ENCODE measurements around the gene L3MBTL4.
"Not testable (repeated sequence)": the region's sequence is repeated elsewhere in the genome, so short reads cannot be mapped to it uniquely, and the experiment has no call there.

The L3MBTL4 gene

GRCh38 chr18:6406075-6406909 lies 8.4 kb downstream of the L3MBTL4 start:
- DNase-seq = no peak

- DNase-seq = no peak
These were observed 9.3 kb downstream of the L3MBTL4 start for GRCh38 chr18:6405237-6406074.

- no peak for DNase-seq
These were observed 9.9 kb downstream of the L3MBTL4 start for GRCh38 chr18:6404834-6405233.

GRCh38 chr18:6401687-6402086 lies 13.0 kb downstream of the L3MBTL4 start:
- DNase-seq = no peak

GRCh38 chr18:6399776-6400175 lies 14.9 kb downstream of the L3MBTL4 start:
- no peak for DNase-seq

GRCh38 chr18:6397931-6398566 lies 16.7 kb downstream of the L3MBTL4 start:
- DNase-seq = no peak

- no peak for DNase-seq
These were observed 17.9 kb downstream of the L3MBTL4 start for GRCh38 chr18:6396847-6397246.

- no peak for DNase-seq
These were observed 18.4 kb downstream of the L3MBTL4 start for GRCh38 chr18:6396276-6396675.

- DNase-seq = no peak
These were observed 25.7 kb downstream of the L3MBTL4 start for GRCh38 chr18:6389005-6389404.

- DNase-seq = no peak
These were observed 31.7 kb downstream of the L3MBTL4 start for GRCh38 chr18:6382963-6383362.

GRCh38 chr18:6377473-6377872 lies 37.2 kb downstream of the L3MBTL4 start:
- not testable (repeated sequence) for DNase-seq

- DNase-seq = no peak
These were observed 38.1 kb downstream of the L3MBTL4 start for GRCh38 chr18:6376433-6377229.

GRCh38 chr18:6374935-6375529 lies 39.7 kb downstream of the L3MBTL4 start:
- no peak for DNase-seq

- no peak for DNase-seq
These were observed 40.4 kb downstream of the L3MBTL4 start for GRCh38 chr18:6374340-6374739.

- no peak for DNase-seq
These were observed 41.5 kb downstream of the L3MBTL4 start for GRCh38 chr18:6373187-6373586.

- DNase-seq = no peak
These were observed 43.6 kb downstream of the L3MBTL4 start for GRCh38 chr18:6370886-6371635.

- DNase-seq = no peak
These were observed 44.3 kb downstream of the L3MBTL4 start for GRCh38 chr18:6370410-6370809.

GRCh38 chr18:6368017-6368416 lies 46.7 kb downstream of the L3MBTL4 start:
- DNase-seq = no peak

- DNase-seq = no peak
These were observed 47.5 kb downstream of the L3MBTL4 start for GRCh38 chr18:6367208-6367607.

GRCh38 chr18:6366776-6367175 lies 47.9 kb downstream of the L3MBTL4 start:
- no peak for DNase-seq

GRCh38 chr18:6365385-6365784 lies 49.3 kb downstream of the L3MBTL4 start:
- no peak for DNase-seq

- no peak for DNase-seq
These were observed 51.5 kb downstream of the L3MBTL4 start for GRCh38 chr18:6363216-6363615.
